Amniotic stem cell (primary cell): ENCODE data around the gene AMIGO1.

Experiments
- DNase-seq: peaks from one replicate; lab custom pipeline; 2025; lab: John Stamatoyannopoulos, UW

AMIGO1 gene

GRCh38 chr1:109509176-109510134 lies at the start of gene AMIGO1:
Gene AMIGO1 (minus strand): TSS chr1:109509727. CDS start chr1:109508912, 815 bp downstream.
- no peak for DNase-seq

- DNase-seq = no peak
These were observed 48.0 kb upstream of the AMIGO1 start for GRCh38 chr1:109557520-109557919.

- DNase-seq = no peak
These were observed 47.0 kb upstream of the AMIGO1 start for GRCh38 chr1:109556563-109556962.

GRCh38 chr1:109548321-109549267 lies 39.1 kb upstream of the AMIGO1 start, which contains the start of gene GNAI3:
Gene GNAI3 (plus strand): TSS chr1:109548615. CDS start chr1:109548721, 106 bp downstream.
- peak; percentile 92 for DNase-seq

GRCh38 chr1:109547463-109548320 lies 38.2 kb upstream of the AMIGO1 start:
- no peak for DNase-seq

- peak; percentile 86 for DNase-seq
These were observed 37.0 kb upstream of the AMIGO1 start for GRCh38 chr1:109546311-109547109.

- DNase-seq = no peak
These were observed 34.6 kb upstream of the AMIGO1 start for GRCh38 chr1:109543988-109544735.

GRCh38 chr1:109543283-109543987 lies 33.9 kb upstream of the AMIGO1 start:
- DNase-seq = no peak

- no peak for DNase-seq
These were observed 33.1 kb upstream of the AMIGO1 start for GRCh38 chr1:109542657-109543056.

- DNase-seq = no peak
These were observed 31.6 kb upstream of the AMIGO1 start for GRCh38 chr1:109541102-109541501.

- DNase-seq = no peak
These were observed 30.1 kb upstream of the AMIGO1 start, which contains the start of gene GPR61 for GRCh38 chr1:109539676-109540075. Gene GPR61 (plus strand): TSS chr1:109539872. CDS start chr1:109543023, 3,151 bp downstream.

- DNase-seq = no peak
These were observed 29.5 kb upstream of the AMIGO1 start for GRCh38 chr1:109538827-109539555.

- DNase-seq = no peak
These were observed 28.1 kb upstream of the AMIGO1 start for GRCh38 chr1:109537450-109538178.

- no peak for DNase-seq
These were observed 26.5 kb upstream of the AMIGO1 start for GRCh38 chr1:109535971-109536491.

GRCh38 chr1:109535481-109535880 lies 26.0 kb upstream of the AMIGO1 start:
- no peak for DNase-seq

- no peak for DNase-seq
These were observed 24.9 kb upstream of the AMIGO1 start for GRCh38 chr1:109534307-109534858.
